SK-N-SH (cell line): ENCODE data around the gene NEU4. TPM values are rescaled to one million over a fixed set of nuclear protein-coding genes. Genes with fewer than 3 reads are reported as not detected.

Experiments
- CTCF ChIA-PET: fragments of 300-600, 350-600 bp; formaldehyde crosslinking; extraction: SDS; loops from one replicate; lab custom pipeline; 2021; lab: Yijun Ruan, JAX
- POLR2A ChIA-PET: fragments of 350-600 bp; sonication (Branson Sonifier 250); formaldehyde crosslinking; extraction: SDS; loops from one replicate; lab custom pipeline; 2020; ENCODE audit warnings: antibody characterized with exemption, inconsistent platforms; lab: Yijun Ruan, JAX
- DNase-seq: peaks from one replicate; pipeline ENCODE4 v3.0.0; 2012
- H2AFZ ChIP-seq: fragments of 200-600 bp; sonication (generic); 2 replicates; pipeline ENCODE4 v1.8.1; 2016; ENCODE audit warnings: antibody characterized with exemption, mild to moderate bottlenecking, low read depth
- H3F3A ChIP-seq: fragments of 200-600 bp; sonication (generic); replicated peaks from 2 replicates; pipeline ENCODE3; 2016; ENCODE audit warnings: antibody characterized with exemption, mild to moderate bottlenecking; ENCODE audit not compliant: insufficient read depth
- H3K27ac ChIP-seq, 2 experiments: fragments of 200-500 bp in 1 of 2; fragments of 200-600 bp in 1 of 2; sonication (Bioruptor generic) in 1 of 2; sonication (generic), shearing (Covaris generic) in 1 of 2; 2 replicates each; pipeline versions ENCODE4 v1.5.1 to v1.6.1; 2014 to 2016; ENCODE audit warnings: low read depth in 2 of 2, inconsistent platforms in 1 of 2, low read length in 1 of 2, mild to moderate bottlenecking in 1 of 2, mixed read lengths in 1 of 2
- H3K27me3 ChIP-seq: fragments of 200-600 bp; sonication (generic), shearing (Covaris generic); 2 replicates; pipeline ENCODE4 v1.6.1; 2016; ENCODE audit warnings: mixed run types; ENCODE audit not compliant: insufficient read depth
- H3K36me3 ChIP-seq, 2 experiments: fragments of 200-500 bp in 1 of 2; fragments of 200-600 bp in 1 of 2; sonication (Bioruptor generic) in 1 of 2; sonication (generic) in 1 of 2; replicated peaks in 1 of 2; 2 replicates each; pipeline versions ENCODE3 to v1.5.1; 2014 to 2016; ENCODE audit warnings: low read length in 1 of 2, mild to moderate bottlenecking in 1 of 2; ENCODE audit not compliant: insufficient read depth in 2 of 2, control insufficient read depth in 1 of 2
- H3K4me1 ChIP-seq, 2 experiments: fragments of 200-500 bp in 1 of 2; fragments of 200-600 bp in 1 of 2; sonication (Bioruptor generic) in 1 of 2; sonication (generic), shearing (Covaris generic) in 1 of 2; 2 replicates each; pipeline versions ENCODE4 v1.5.1 to v1.6.1; 2014 to 2016; ENCODE audit warnings: low read depth in 1 of 2, low read length in 1 of 2, mixed run types in 1 of 2; ENCODE audit not compliant: insufficient read depth in 2 of 2, control insufficient read depth in 1 of 2
- H3K4me2 ChIP-seq: fragments of 200-600 bp; sonication (generic), shearing (Covaris generic); 2 replicates; pipeline ENCODE4 v1.6.1; 2017; ENCODE audit warnings: mixed run types
- H3K4me3 ChIP-seq, 2 experiments: fragments of 200-500 bp in 1 of 2; fragments of 200-600 bp in 1 of 2; sonication (Bioruptor generic) in 1 of 2; sonication (generic), shearing (Covaris generic) in 1 of 2; 2 replicates each; pipeline versions ENCODE4 v1.5.1 to v1.8.1; 2014 to 2016; ENCODE audit warnings: low read depth in 2 of 2, inconsistent platforms in 1 of 2, low read length in 1 of 2, mild to moderate bottlenecking in 1 of 2, mixed read lengths in 1 of 2, moderate library complexity in 1 of 2
- H3K79me2 ChIP-seq: fragments of 200-600 bp; sonication (generic); 2 replicates; pipeline ENCODE4 v1.8.1; 2017; ENCODE audit warnings: mild to moderate bottlenecking; ENCODE audit not compliant: insufficient read depth
- H3K9ac ChIP-seq: fragments of 200-600 bp; sonication (generic); 2 replicates; pipeline ENCODE4 v1.6.1; 2017; ENCODE audit warnings: mixed run types
- H3K9me2 ChIP-seq: fragments of 200-600 bp; sonication (generic); 2 replicates; pipeline ENCODE4 v1.6.1; 2017; ENCODE audit warnings: mixed run types
- H3K9me3 ChIP-seq: fragments of 200-600 bp; sonication (generic); 2 replicates; pipeline ENCODE4 v1.6.1; 2017; ENCODE audit warnings: mixed run types, mild to moderate bottlenecking, moderate library complexity
- H4K20me1 ChIP-seq: fragments of 200-600 bp; sonication (generic); 2 replicates; pipeline ENCODE4 v1.6.1; 2017; ENCODE audit warnings: mild to moderate bottlenecking, mixed run types; ENCODE audit not compliant: insufficient read depth
- ELF1 ChIP-seq: IDR thresholded peaks from 2 replicates; pipeline ENCODE4 v1.4.0; 2012
- EP300 ChIP-seq, 2 experiments: IDR thresholded peaks; 2 replicates each; pipeline versions ENCODE4 v1.4.0 to v1.6.1; 2012; ENCODE audit warnings: borderline replicate concordance in 1 of 2, low read depth in 1 of 2, low read length in 1 of 2
- FOSL2 ChIP-seq: IDR thresholded peaks from 2 replicates; pipeline ENCODE4 v1.4.0; 2012; ENCODE audit warnings: low read depth, mild to moderate bottlenecking, moderate library complexity, borderline replicate concordance
- FOXM1 ChIP-seq: IDR thresholded peaks from 2 replicates; pipeline ENCODE4 v1.4.0; 2012; ENCODE audit warnings: low read depth, mild to moderate bottlenecking
- GATA2 ChIP-seq: sonication (generic); formaldehyde crosslinking; IDR thresholded peaks from 2 replicates; pipeline ENCODE4 v1.5.0; 2020; ENCODE audit warnings: mild to moderate bottlenecking, missing genetic modification reagents
- MXI1 ChIP-seq: IDR thresholded peaks from 2 replicates; pipeline ENCODE4 v1.6.1; 2012; ENCODE audit warnings: mild to moderate bottlenecking, low read depth, low read length, improper control_type of control experiment
- NFIC ChIP-seq: IDR thresholded peaks from 2 replicates; pipeline ENCODE4 v1.4.0; 2012; ENCODE audit warnings: borderline replicate concordance
- POLR2AphosphoS5 ChIP-seq: IDR thresholded peaks from 2 replicates; pipeline ENCODE4 v1.6.1; 2012; ENCODE audit warnings: low read depth, low read length
- RAD21 ChIP-seq: IDR thresholded peaks from 2 replicates; pipeline ENCODE4 v1.6.1; 2012; ENCODE audit warnings: mild to moderate bottlenecking, low read length
- RCOR1 ChIP-seq: fragments of 150-350 bp; IDR thresholded peaks from 2 replicates; pipeline ENCODE4 v1.6.1; 2017; ENCODE audit warnings: antibody characterized with exemption, low read length
- RFX5 ChIP-seq: IDR thresholded peaks from 2 replicates; pipeline ENCODE4 v1.6.1; 2012; ENCODE audit warnings: mild to moderate bottlenecking, improper control_type of control experiment, low read length
- SIN3A ChIP-seq: IDR thresholded peaks from 2 replicates; pipeline ENCODE4 v1.6.1; 2012; ENCODE audit warnings: low read depth, mild to moderate bottlenecking, low read length, moderate library complexity, borderline replicate concordance
- SMC3 ChIP-seq: IDR thresholded peaks from 2 replicates; pipeline ENCODE4 v1.6.1; 2012; ENCODE audit warnings: low read depth, low read length, improper control_type of control experiment
- TAF1 ChIP-seq: IDR thresholded peaks from 2 replicates; pipeline ENCODE4 v1.6.1; 2012; ENCODE audit warnings: low read depth, mild to moderate bottlenecking, low read length, moderate library complexity, borderline replicate concordance
- TCF12 ChIP-seq: IDR thresholded peaks from 2 replicates; pipeline ENCODE4 v1.4.0; 2012
- TEAD4 ChIP-seq: IDR thresholded peaks from 2 replicates; pipeline ENCODE4 v1.4.0; 2012; ENCODE audit warnings: mild to moderate bottlenecking, borderline replicate concordance; ENCODE audit not compliant: insufficient read depth
- WGBS: methylation state at CpG from one replicate; pipeline ENCODE4 v1.1.6; 2017; ENCODE audit warnings: low lambda C conversion rate; 5-methylcytosine and 5-hydroxymethylcytosine counted together
- polyA plus RNA-seq, 3 experiments: library from polyadenylated mRNA; depleted of rRNA; stranded (reverse); fragments of >200 nt; gene quantifications; 2 replicates each; pipeline ENCODE4 v1.2.3, GENCODE V29; 2012
- TF ChIP-seq, protein P1 (sequence below): fragments of 200-600 bp; sonication (generic); IDR thresholded peaks from 2 replicates; pipeline ENCODE4 v1.6.1; 2017; ENCODE audit warnings: antibody characterized with exemption, mild to moderate bottlenecking, moderate library complexity
- TF ChIP-seq, protein P2 (sequence below): IDR thresholded peaks from 2 replicates; pipeline ENCODE4 v1.4.0; 2012; ENCODE audit warnings: low read depth, borderline replicate concordance
- TF ChIP-seq, protein P3 (sequence below): IDR thresholded peaks from 2 replicates; pipeline ENCODE4 v1.6.1; 2012; ENCODE audit warnings: mild to moderate bottlenecking, low read depth, low read length, moderate library complexity

Gene NEU4
- polyA plus RNA-seq, 1 of the 3 experiments (the other 2 are of a cell fraction) = 0.05 TPM

DNA sequence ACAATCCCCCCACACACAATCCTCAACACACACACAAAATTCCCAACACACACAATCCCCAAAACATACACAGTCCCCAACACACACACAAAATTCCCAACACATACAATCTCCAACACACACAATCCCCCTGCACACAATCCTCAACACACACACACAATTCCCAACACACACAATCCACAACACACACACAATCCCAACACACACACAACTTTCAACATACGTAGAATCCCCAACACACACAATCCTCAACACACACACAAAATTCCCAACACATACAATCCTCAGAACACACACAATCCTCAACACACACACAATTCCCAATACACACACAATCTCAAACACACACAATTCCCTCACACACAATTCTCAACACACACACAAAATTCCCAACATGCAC is 52.3 kb downstream of the NEU4 start:
- Histone ChIP-seq H3K9me3 (no peaks in the 10 kb centered on the region), H3K27me3 (no peaks in the 10 kb centered on the region), H3K9me2 (no peaks in the 10 kb centered on the region), H3K4me3 (no peak overlapping the region), H3K9ac (no peak overlapping the region), H3F3A (peaks cover 4% of the 10 kb centered on the region), H3K4me1 (peaks cover 0 to 5% of the 10 kb centered on the region in 2 experiments; a peak in 1 of 4 replicates), H4K20me1 (no peaks in the 10 kb centered on the region), H3K36me3 (no peaks in the 10 kb centered on the region), H3K4me2 (no peak overlapping the region), H3K27ac (no peak overlapping the region), H3K79me2 (no peaks in the 10 kb centered on the region), H2AFZ (no peak overlapping the region)
- TF ChIP-seq FOSL2 (no peak), RCOR1 (no peak), TAF1 (no peak), RFX5 (no peak), SIN3A (no peak), EP300 (IDR thresholded peaks at IDR 0.05; ENCODE audit: borderline replicate concordance in 1 of 2, low read depth in 1 of 2, low read length in 1 of 2) (no peak), SMC3 (no peak), ELF1 (no peak), GATA2 (CRISPR knock-in tag) (no peak), RAD21 (no peak), NFIC (no peak), TCF12 (no peak), FOXM1 (no peak), TEAD4 (no peak), MXI1 (no peak), POLR2AphosphoS5 (no peak)
- TF ChIP-seq, protein P1, sequence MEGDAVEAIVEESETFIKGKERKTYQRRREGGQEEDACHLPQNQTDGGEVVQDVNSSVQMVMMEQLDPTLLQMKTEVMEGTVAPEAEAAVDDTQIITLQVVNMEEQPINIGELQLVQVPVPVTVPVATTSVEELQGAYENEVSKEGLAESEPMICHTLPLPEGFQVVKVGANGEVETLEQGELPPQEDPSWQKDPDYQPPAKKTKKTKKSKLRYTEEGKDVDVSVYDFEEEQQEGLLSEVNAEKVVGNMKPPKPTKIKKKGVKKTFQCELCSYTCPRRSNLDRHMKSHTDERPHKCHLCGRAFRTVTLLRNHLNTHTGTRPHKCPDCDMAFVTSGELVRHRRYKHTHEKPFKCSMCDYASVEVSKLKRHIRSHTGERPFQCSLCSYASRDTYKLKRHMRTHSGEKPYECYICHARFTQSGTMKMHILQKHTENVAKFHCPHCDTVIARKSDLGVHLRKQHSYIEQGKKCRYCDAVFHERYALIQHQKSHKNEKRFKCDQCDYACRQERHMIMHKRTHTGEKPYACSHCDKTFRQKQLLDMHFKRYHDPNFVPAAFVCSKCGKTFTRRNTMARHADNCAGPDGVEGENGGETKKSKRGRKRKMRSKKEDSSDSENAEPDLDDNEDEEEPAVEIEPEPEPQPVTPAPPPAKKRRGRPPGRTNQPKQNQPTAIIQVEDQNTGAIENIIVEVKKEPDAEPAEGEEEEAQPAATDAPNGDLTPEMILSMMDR = no peak
- TF ChIP-seq, protein P2, sequence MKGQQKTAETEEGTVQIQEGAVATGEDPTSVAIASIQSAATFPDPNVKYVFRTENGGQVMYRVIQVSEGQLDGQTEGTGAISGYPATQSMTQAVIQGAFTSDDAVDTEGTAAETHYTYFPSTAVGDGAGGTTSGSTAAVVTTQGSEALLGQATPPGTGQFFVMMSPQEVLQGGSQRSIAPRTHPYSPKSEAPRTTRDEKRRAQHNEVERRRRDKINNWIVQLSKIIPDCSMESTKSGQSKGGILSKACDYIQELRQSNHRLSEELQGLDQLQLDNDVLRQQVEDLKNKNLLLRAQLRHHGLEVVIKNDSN = no peak
- TF ChIP-seq, protein P3, sequence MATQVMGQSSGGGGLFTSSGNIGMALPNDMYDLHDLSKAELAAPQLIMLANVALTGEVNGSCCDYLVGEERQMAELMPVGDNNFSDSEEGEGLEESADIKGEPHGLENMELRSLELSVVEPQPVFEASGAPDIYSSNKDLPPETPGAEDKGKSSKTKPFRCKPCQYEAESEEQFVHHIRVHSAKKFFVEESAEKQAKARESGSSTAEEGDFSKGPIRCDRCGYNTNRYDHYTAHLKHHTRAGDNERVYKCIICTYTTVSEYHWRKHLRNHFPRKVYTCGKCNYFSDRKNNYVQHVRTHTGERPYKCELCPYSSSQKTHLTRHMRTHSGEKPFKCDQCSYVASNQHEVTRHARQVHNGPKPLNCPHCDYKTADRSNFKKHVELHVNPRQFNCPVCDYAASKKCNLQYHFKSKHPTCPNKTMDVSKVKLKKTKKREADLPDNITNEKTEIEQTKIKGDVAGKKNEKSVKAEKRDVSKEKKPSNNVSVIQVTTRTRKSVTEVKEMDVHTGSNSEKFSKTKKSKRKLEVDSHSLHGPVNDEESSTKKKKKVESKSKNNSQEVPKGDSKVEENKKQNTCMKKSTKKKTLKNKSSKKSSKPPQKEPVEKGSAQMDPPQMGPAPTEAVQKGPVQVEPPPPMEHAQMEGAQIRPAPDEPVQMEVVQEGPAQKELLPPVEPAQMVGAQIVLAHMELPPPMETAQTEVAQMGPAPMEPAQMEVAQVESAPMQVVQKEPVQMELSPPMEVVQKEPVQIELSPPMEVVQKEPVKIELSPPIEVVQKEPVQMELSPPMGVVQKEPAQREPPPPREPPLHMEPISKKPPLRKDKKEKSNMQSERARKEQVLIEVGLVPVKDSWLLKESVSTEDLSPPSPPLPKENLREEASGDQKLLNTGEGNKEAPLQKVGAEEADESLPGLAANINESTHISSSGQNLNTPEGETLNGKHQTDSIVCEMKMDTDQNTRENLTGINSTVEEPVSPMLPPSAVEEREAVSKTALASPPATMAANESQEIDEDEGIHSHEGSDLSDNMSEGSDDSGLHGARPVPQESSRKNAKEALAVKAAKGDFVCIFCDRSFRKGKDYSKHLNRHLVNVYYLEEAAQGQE = no peak
- ChIA-PET CTCF (no interaction called here), POLR2A (no interaction called here)
- no peak for DNase-seq
- WGBS = 96% methylated on average over 1 of the region's 1 CpG
